Pancreas (tissue), 10 donors: ENCODE measurements around the gene HEATR5A. TPM values are rescaled to one million over a fixed set of nuclear protein-coding genes. Genes with fewer than 3 reads are reported as not detected.
"Not testable (repeated sequence)": the region's sequence is repeated elsewhere in the genome, so short reads cannot be mapped to it uniquely, and the experiment has no call there.

Experiments used
- ATAC-seq, 4 donors: fragments of 200-7000 bp; cut with Tn5 transposase; one replicate each; pipeline versions ENCODE4 v1.8.0 to v1.9.1; 2020; ENCODE audit warnings: mild to moderate bottlenecking in 4 of 4, moderate library complexity in 4 of 4
- DNase-seq, 6 donors: peaks; one replicate each; pipeline ENCODE4 v3.0.0-alpha.2; 2020
- FAIRE-seq: peaks from 2 replicates; lab custom pipeline; 2012; peaks lifted over from hg19 to GRCh38; lab: Jason Lieb, UNC
- H3K27ac ChIP-seq, 4 donors: fragments of 200-600 bp; sonication (generic); 1 replicate in 3 of 4; 2 replicates in 1 of 4; pipeline versions ENCODE4 v1.5.0 to v1.8.0; 2020
- H3K27me3 ChIP-seq, 4 donors: fragments of 200-600 bp; one replicate each; pipeline ENCODE4 v1.8.0; 2021
- H3K36me3 ChIP-seq, 3 donors: fragments of 200-600 bp; sonication (generic) in 1 of 3; one replicate each; pipeline versions ENCODE4 v1.5.0 to v1.8.0; 2020 to 2021
- H3K4me1 ChIP-seq, 3 donors: fragments of 200-600 bp; one replicate each; pipeline ENCODE4 v1.8.0; 2021
- H3K4me3 ChIP-seq, 4 donors: fragments of 200-600 bp; sonication (generic) in 2 of 4; one replicate each; pipeline versions ENCODE4 v1.5.0 to v1.8.0; 2020 to 2021
- H3K9me3 ChIP-seq, 4 donors: fragments of 200-600 bp; one replicate each; pipeline ENCODE4 v1.8.0; 2021
- CTCF ChIP-seq, 4 donors: fragments of 200-600 bp; sonication (generic) in 3 of 4; IDR thresholded peaks; one replicate each; pipeline versions ENCODE4 v1.5.0 to v1.8.0; 2021; ENCODE audit warnings: antibody characterized with exemption in 4 of 4
- WGBS, 2 donors: extraction: QIAGEN DNeasy Blood & Tissue Kit; methylation state at CpG; one replicate each; pipeline ENCODE4 v1.1.7; 2013; 5-methylcytosine and 5-hydroxymethylcytosine counted together
- intact Hi-C, 3 donors: fragments of 100-400 bp; cut with DNase I; formaldehyde crosslinking; loops; one replicate each; pipeline versions ENCODE4 v1.11.1 to v1.14.2; 2022
- polyA plus RNA-seq, 2 donors: library from polyadenylated mRNA; stranded (reverse); fragments of 200-250 nt; gene quantifications; one replicate each; pipeline ENCODE4 v1.2.3, GENCODE V29; 2013
- total RNA-seq, 6 donors: library from RNA; stranded (reverse); fragmentation: NEBNext Ultra II Directional in 4 of 6; extraction: Animal tissue kit (Norgen Biotek cat#: 25700) in 4 of 6; gene quantifications; one replicate each; pipeline versions ENCODE4 v1.2.1 to v1.2.4, GENCODE V29; 2021 to 2023
- donor health status: healthy with polysubstance abuse.
- donor health status: DM: no; HTN: no; CAD: no; lungs with moderate emphysema.
- donor health status: DM: no; HTN: no; CAD: no.
- donor health status: control.
- donor health status: control.
- donor health status: Bipolar disorder and iron deficiency.
- donor health status: DM: yes; HTN: yes; CAD: no.
- donor health status: DM: no; HTN: no; CAD: no.
- donor health status: DM: no; HTN: no; CAD: no.
- donor health status: DM: yes; HTN: yes; CAD: no.

HEATR5A gene
- total and polyA plus RNA-seq, 8 donors, result 4.3 to 18.3 (median 9.2) TPM

DNA sequence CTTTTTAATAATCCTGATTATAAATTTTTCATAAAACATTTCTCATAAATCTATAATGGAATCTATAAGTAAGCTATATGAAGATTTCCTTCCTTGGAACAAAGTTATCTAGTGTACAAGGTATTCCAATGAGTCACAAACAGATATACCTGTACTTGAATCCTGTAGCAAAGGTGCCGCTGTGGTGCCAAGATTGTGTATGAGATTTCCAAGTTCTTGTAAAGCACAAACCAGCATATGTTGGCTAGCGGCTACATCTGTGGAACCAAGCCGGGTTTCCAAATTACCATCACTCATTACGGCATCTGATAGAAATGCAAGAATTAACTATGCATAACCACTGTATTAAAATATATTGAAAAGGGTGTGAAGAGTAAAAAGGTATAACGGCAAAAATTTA lies 34.1 kb downstream of the HEATR5A start:
- 96 to 98% methylated on average over 5 of the region's 5 CpGs for WGBS, 2 donors
- Histone ChIP-seq H3K36me3 (peaks cover 0 to 24% (median 0%) of the 10 kb centered on the region in 3 donors), H3K4me1 (no peaks in the 10 kb centered on the region), H3K4me3 (no peak overlapping the region), H3K9me3 (no peaks in the 10 kb centered on the region), H3K27me3 (no peaks in the 10 kb centered on the region), H3K27ac (no peak overlapping the region)
- TF ChIP-seq CTCF (IDR thresholded peaks at IDR 0.05), result no peak
- DNase-seq (no peak), ATAC-seq (no peak), FAIRE-seq (no peak)
- intact Hi-C loops, result no loop called here

DNA sequence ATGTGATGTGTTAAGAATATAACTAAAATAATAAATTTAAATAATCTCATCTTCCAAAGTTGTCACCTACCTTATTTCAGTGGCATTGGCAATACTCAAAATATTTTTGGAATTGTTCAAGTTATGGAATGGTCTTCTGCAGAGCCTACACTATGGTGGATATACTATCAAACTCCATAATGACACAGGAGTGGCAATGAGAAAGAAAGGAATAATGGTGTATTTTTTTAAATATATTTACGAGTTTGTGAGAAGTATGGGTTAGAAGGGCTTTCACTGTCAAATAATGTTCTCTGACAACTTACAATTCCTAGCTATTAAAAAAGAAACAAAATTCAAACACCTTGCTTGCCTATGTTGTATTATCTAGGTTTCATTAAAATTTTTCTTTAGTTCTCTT lies 38.1 kb downstream of the HEATR5A start:
- H3K9me3 ChIP-seq, result no peaks in the 10 kb centered on the region
- H3K27me3 ChIP-seq, result no peaks in the 10 kb centered on the region
- H3K27ac ChIP-seq, result no peak overlapping the region
- no peak overlapping the region for H3K4me3 ChIP-seq
- peaks cover 0 to 22% (median 0%) of the 10 kb centered on the region in 3 donors for H3K36me3 ChIP-seq
- peaks cover 0 to 7% (median 0%) of the 10 kb centered on the region in 3 donors for H3K4me1 ChIP-seq
- DNase-seq (no peak), FAIRE-seq (no peak), ATAC-seq (no peak)
- 82 to 94% methylated on average over 1 of the region's 1 CpG for WGBS, 2 donors
- no peak for TF ChIP-seq CTCF (IDR thresholded peaks at IDR 0.05)
- intact Hi-C loops, result no loop called here

- Histone ChIP-seq H3K36me3 (peaks cover 0 to 19% (median 0%) of the 10 kb centered on the region in 3 donors), H3K9me3 (no peaks in the 10 kb centered on the region), H3K27ac (no peak overlapping the region), H3K27me3 (no peaks in the 10 kb centered on the region), H3K4me3 (no peak overlapping the region), H3K4me1 (peaks cover 0 to 7% (median 0%) of the 10 kb centered on the region in 3 donors)
- no peak for TF ChIP-seq CTCF (IDR thresholded peaks at IDR 0.05)
- DNase-seq, result no peak
- no peak for FAIRE-seq
- no peak for ATAC-seq
- 88 to 90% methylated on average over 3 of the region's 3 CpGs for WGBS, 2 donors
- intact Hi-C loops, result no loop called here
Observed at GRCh38 chr14:31380106-31380505, 40.2 kb downstream of the HEATR5A start.

- H3K27ac ChIP-seq, H3K4me1 ChIP-seq, H3K9me3 ChIP-seq, DNase-seq, intact Hi-C loops, H3K4me3 ChIP-seq, ATAC-seq, FAIRE-seq, H3K27me3 ChIP-seq: not testable (repeated sequence)
- H3K36me3 ChIP-seq, result peaks cover 0 to 19% (median 0%) of the 10 kb centered on the region in 3 donors
- 96% methylated on average over 16 of the region's 16 CpGs for WGBS, 2 donors
Observed at GRCh38 chr14:31379125-31379947, 41.0 kb downstream of the HEATR5A start.

GRCh38 chr14:31377433-31377832 lies 42.9 kb downstream of the HEATR5A start:
- peaks cover 0 to 6% (median 0%) of the 10 kb centered on the region in 3 donors for H3K36me3 ChIP-seq
- 95 to 98% methylated on average over 5 of the region's 5 CpGs for WGBS, 2 donors

More at GRCh38 chr14:31377433-31377832, 42.9 kb downstream of the HEATR5A start:
- Histone ChIP-seq H3K4me3 (no peak overlapping the region), H3K27ac (peak overlapping the region in 2 of 4 donors; percentile 50 to 70), H3K4me1 (peaks cover 0 to 7% (median 0%) of the 10 kb centered on the region in 3 donors), H3K27me3 (no peaks in the 10 kb centered on the region), H3K9me3 (no peaks in the 10 kb centered on the region)
- no peak for FAIRE-seq
- no peak for ATAC-seq
- intact Hi-C loops, result no loop called here
- no peak for TF ChIP-seq CTCF (IDR thresholded peaks at IDR 0.05)
- no peak for DNase-seq
